Lower lobe of right lung (tissue), 2 donors: Measurements from ENCODE around the gene SMC4. TPM values are rescaled to one million over a fixed set of nuclear protein-coding genes. Genes with fewer than 3 reads are reported as not detected.

Experiments
- ATAC-seq, 2 donors: fragments of 200-7000 bp; cut with Tn5 transposase; one replicate each; pipeline ENCODE4 v1.9.1; 2020 to 2022; ENCODE audit warnings: mild to moderate bottlenecking in 2 of 2, moderate library complexity in 2 of 2
- DNase-seq: peaks from one replicate; pipeline ENCODE4 v3.0.0-alpha.2; 2020
- H3K27ac ChIP-seq: fragments of 200-600 bp; one replicate; pipeline ENCODE4 v1.8.0; 2022
- H3K27me3 ChIP-seq: fragments of 200-600 bp; one replicate; pipeline ENCODE4 v1.8.0; 2022; ENCODE audit warnings: low read depth
- H3K36me3 ChIP-seq: fragments of 200-600 bp; one replicate; pipeline ENCODE4 v1.8.0; 2022; ENCODE audit warnings: mild to moderate bottlenecking
- H3K4me1 ChIP-seq: fragments of 200-600 bp; one replicate; pipeline ENCODE4 v1.8.0; 2022
- H3K4me3 ChIP-seq: fragments of 200-600 bp; one replicate; pipeline ENCODE4 v1.8.0; 2022; ENCODE audit warnings: mild to moderate bottlenecking
- H3K9me3 ChIP-seq: fragments of 200-600 bp; one replicate; pipeline ENCODE4 v1.8.0; 2022
- CTCF ChIP-seq: fragments of 200-600 bp; IDR thresholded peaks from one replicate; pipeline ENCODE4 v1.8.0; 2022; ENCODE audit warnings: antibody characterized with exemption, mild to moderate bottlenecking
- intact Hi-C: fragments of 100-400 bp; cut with DNase I; formaldehyde crosslinking; loops from one replicate; pipeline ENCODE4 v1.11.0; 2022
- total RNA-seq: library from RNA; stranded (reverse); fragmentation: NEBNext Ultra II Directional; extraction: Animal tissue kit (Norgen Biotek cat#: 25700); gene quantifications from one replicate; pipeline ENCODE4 v1.2.1, GENCODE V29; 2021
- donor health status: DM: no; HTN: yes; CAD: no; lungs with severe emphysema.

Gene SMC4
- total RNA-seq, 1 donor from 2014 or later, result 57.6 TPM

DNA sequence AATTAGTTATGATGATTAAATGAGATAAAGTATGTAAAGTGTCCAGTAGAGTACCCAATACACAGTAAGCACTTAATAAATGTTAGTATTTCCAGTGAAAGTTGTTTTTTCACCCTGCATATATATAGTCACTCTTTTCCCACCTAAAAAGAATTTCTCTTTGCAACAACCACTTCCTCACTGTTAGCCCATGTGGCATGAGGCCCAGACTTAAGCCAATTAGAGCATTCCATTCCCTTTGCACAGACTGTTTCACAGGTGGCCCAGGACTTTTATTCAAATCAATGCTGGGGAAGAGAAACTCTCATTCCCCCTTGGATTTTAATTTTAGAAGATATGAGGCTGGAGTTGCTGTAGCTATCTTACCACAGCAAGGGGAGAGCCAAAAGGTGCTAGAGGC, 4.2 kb upstream of the SMC4 start:
- H3K27ac ChIP-seq, result no peak overlapping the region
- no peak for ATAC-seq
- no peak for DNase-seq

GRCh38 chr3:160398820-160399124, 678 bp upstream of the SMC4 start:
- intact Hi-C loops, result no loop called here
- H3K36me3 ChIP-seq, result no peaks in the 10 kb centered on the region
- TF ChIP-seq CTCF, result no peak

More for the DNA sequence above, 4.2 kb upstream of the SMC4 start:
- Histone ChIP-seq H3K9me3 (no peaks in the 10 kb centered on the region), H3K27me3 (no peaks in the 10 kb centered on the region), H3K4me3 (no peak overlapping the region), H3K36me3 (no peaks in the 10 kb centered on the region), H3K4me1 (peaks cover 9% of the 10 kb centered on the region)
- no peak for TF ChIP-seq CTCF
- intact Hi-C loops, result no loop called here

DNA sequence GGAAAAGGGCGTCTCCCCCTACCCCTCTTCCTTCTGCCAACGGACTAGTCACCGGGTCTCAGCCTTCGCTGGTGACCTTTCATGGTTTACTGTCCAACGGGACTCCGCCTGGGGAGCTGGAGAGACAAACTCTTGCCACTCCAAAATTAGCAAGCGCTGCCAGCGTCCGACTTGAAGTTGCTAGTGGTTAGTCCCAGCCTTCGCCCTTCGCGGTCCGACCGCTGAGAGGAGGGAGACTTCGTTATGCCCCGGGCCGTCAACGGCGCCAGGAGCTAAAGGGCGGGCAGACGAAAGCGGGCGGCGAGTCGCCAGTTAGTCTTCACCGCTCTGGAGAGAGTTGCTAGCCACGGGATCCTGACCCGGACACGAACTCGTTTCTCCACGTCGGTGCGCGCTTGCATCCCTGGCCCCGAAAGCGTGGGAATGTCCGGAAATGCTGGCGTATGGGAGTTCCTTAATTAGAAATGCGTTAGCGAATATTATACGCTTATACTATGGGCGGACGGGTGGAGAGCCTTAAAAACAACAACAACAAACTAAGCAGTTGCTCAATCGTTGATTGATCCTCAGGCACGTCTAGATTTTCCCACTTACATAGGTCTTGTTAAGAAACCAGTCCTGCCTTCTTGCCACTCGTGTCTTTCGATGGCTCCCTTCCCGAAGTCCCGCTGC, 716 bp downstream of the SMC4 start:
- Histone ChIP-seq H3K9me3 (no peaks in the 10 kb centered on the region), H3K27me3 (no peaks in the 10 kb centered on the region), H3K4me3 (peak overlapping the region; percentile 81), H3K36me3 (peaks cover 6% of the 10 kb centered on the region), H3K27ac (peak overlapping the region; percentile 88), H3K4me1 (peaks cover 37% of the 10 kb centered on the region)
- no peak for TF ChIP-seq CTCF
- intact Hi-C loops, result loop anchor here (10.0 kb wide), 1 partner anchor 365 kb away; no protein-coding TSS in a partner anchor
- DNase-seq (peak; percentile 68), ATAC-seq (peak; percentile 48 to 49)

More at GRCh38 chr3:160398820-160399124, 678 bp upstream of the SMC4 start:
- H3K27ac ChIP-seq, result peak overlapping the region; percentile 88
- ATAC-seq, result no peak
- peaks cover 28% of the 10 kb centered on the region for H3K4me1 ChIP-seq
- no peaks in the 10 kb centered on the region for H3K9me3 ChIP-seq
- no peak for DNase-seq
- peak overlapping the region; percentile 81 for H3K4me3 ChIP-seq
- H3K27me3 ChIP-seq, result no peaks in the 10 kb centered on the region

GRCh38 chr3:160400702-160401150, 1.3 kb downstream of the SMC4 start:
- peaks cover 37% of the 10 kb centered on the region for H3K4me1 ChIP-seq
- ATAC-seq, result peak; percentile 38 to 39
- TF ChIP-seq CTCF, result no peak
- no peaks in the 10 kb centered on the region for H3K27me3 ChIP-seq
- H3K9me3 ChIP-seq, result no peaks in the 10 kb centered on the region
- peak overlapping the region; percentile 81 for H3K4me3 ChIP-seq
- intact Hi-C loops, result loop anchor here (10.0 kb wide), 1 partner anchor 366 kb away; no protein-coding TSS in a partner anchor
- DNase-seq, result peak; percentile 66
- peaks cover 6% of the 10 kb centered on the region for H3K36me3 ChIP-seq
- H3K27ac ChIP-seq, result peak overlapping the region; percentile 88

DNA sequence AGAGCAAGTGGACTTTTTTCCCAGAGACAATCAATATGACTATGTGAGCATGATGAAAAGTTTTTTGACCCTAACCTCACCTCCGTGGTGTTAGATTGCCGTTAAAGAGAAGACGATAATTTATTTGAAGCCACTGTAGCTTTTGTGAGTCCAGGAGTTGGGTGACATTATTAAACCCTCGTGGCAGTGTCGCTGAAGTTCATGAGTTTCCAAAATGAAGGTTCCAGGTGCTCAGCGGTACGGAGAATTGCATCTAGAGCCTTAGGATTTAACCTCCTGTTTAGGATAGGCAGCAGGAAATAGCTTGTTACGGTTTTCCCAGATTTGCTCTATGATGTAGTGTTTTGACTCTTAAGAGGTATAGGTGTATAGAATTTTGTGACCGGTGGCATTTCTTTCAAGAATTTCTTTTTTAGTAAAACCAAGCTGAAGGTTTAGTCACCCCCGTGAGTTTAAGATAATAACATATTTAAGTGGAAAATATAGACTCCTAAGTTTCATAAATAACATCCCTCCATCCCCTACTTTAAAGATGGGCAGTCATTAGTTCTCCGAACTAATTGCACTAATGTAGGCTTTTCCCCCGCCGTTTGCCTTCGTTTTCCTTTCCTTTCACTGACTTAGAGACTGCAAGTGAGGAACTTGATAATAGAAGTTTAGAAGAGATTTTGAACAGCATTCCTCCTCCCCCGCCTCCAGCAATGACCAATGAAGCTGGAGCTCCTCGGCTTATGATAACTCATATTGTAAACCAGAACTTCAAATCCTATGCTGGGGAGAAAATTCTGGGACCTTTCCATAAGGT, 2.0 kb downstream of the SMC4 start:
- DNase-seq, result no peak

More for the DNA sequence above, 2.0 kb downstream of the SMC4 start:
- Histone ChIP-seq H3K4me3 (peak overlapping the region; percentile 81), H3K9me3 (no peaks in the 10 kb centered on the region), H3K27me3 (no peaks in the 10 kb centered on the region), H3K27ac (peak overlapping the region; percentile 88), H3K36me3 (peaks cover 6% of the 10 kb centered on the region), H3K4me1 (peaks cover 37% of the 10 kb centered on the region)
- TF ChIP-seq CTCF, result no peak
- ATAC-seq, result no peak
- intact Hi-C loops, result loop anchor here (10.0 kb wide), 1 partner anchor 367 kb away; no protein-coding TSS in a partner anchor
